ENCODE measurements around the gene PDE2A.

GRCh38 chr11:72658989-72659640 lies 15.1 kb downstream of the PDE2A start:
- TF ChIP-seq CTCF (IDR thresholded peaks at IDR 0.05) (no peak), POLR2A (IDR thresholded peaks at IDR 0.05) (no peak)
